Stimulated activated CD8-positive, alpha-beta memory T cell treated with anti-CD3 and anti-CD28 coated beads, Interleukin-2, amount 100 ng/mL, for 48 hours (primary cell): Measurements from ENCODE around the gene ATRN.

Experiments used
- DNase-seq, 2 donors: peaks; one replicate each; pipeline ENCODE4 v3.0.0-alpha.2; 2020; ENCODE audit warnings: low read depth in 2 of 2

Gene ATRN

DNA sequence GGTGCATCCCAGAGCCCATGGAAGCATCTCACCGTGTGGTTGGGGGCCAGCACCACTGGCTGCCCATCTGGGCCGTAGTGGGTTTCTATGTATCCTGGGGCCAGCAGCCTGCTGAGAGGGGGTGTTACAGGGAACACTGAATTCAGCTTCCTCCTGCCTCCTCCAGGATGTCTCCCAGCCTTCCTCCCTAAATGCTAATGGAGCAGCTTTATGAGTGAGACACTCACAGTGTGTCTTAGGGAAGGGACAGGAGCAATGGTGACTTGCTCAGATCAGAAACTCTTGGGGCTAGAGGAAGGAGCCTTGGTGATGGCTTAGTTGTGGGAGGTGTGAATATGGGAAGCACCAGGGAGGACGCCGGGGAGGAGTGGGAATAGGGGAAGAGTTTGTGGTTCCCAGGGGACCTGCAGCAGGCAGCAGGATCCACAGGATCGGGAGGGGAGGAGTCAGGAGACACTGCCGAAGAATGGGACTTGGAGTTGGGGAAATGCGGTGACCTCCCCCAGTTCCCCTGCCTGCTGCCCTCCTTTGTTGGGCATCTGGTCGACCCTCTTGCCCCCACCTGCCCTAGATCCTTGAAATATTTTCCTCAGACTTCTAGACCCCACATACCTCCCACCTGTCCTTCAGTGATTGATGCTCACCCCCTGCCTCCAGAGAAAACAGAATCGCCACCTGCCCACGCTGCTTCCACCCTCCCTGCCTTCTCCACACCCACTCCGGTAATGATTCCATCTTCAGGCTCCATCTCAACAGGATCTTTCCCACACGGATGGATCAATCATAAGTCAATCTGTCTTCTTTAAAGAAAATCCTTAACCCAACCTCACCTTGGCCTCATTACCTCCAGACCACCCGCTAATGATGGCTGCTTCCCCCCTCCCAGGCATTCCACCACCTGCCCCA, 204.4 kb downstream of the ATRN start:
- no peak for DNase-seq

- DNase-seq, result no peak
Observed at GRCh38 chr20:3677733-3678132, 206.9 kb downstream of the ATRN start.

GRCh38 chr20:3678198-3678597, 207.4 kb downstream of the ATRN start:
- DNase-seq, result no peak

GRCh38 chr20:3678856-3679720, 208.3 kb downstream of the ATRN start:
- DNase-seq, result no peak

GRCh38 chr20:3679749-3680700, 209.2 kb downstream of the ATRN start:
- DNase-seq, result no peak

GRCh38 chr20:3680701-3681351, 210.0 kb downstream of the ATRN start:
- no peak for DNase-seq

GRCh38 chr20:3681352-3681930, 210.6 kb downstream of the ATRN start:
- no peak for DNase-seq

GRCh38 chr20:3681931-3682781, 211.3 kb downstream of the ATRN start, which contains the start of gene ADAM33:
Gene ADAM33 (minus strand): TSS chr20:3682010. CDS start chr20:3682004, 6 bp downstream.
- DNase-seq, result no peak

DNA sequence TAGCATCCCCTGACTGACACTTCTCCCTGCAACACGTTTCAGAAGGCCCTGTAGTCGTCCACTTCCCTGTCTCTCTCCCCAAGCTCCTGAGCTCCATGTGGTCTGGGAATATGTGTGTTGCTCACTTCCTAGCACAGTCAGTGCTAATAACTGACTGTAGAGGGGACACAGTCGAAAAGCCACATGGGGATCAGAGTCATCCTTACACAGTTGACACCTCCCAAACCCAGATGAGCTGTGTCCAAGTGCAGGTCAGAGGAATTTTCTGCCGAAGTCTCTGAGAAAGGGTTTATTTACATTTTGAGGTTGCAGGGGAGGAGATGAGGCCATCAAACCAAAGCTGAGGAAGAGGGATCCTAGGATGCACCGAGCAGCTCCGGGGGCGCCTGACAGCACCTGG, 214.5 kb downstream of the ATRN start:
- no peak for DNase-seq

DNA sequence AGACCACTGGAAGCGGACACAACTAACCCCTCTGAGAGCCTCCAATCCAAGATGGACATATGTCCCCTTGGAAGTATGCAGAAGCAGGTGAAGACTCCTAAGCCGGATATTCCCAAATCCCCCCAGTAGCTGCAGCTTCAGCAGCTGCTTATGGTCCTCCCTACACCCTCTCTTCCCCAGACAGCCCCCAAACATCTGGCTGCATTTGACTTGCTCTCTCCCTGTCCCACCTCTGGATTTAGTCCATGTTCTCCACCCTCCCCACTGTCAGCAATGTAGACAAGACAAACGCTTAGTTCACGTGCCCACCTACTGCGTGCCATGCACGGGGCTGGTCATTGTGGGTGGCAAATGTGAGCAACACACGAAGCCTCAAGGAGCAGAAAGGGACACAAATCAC, 215.6 kb downstream of the ATRN start:
- no peak for DNase-seq

GRCh38 chr20:3686867-3687321, 216.1 kb downstream of the ATRN start:
- no peak for DNase-seq

DNA sequence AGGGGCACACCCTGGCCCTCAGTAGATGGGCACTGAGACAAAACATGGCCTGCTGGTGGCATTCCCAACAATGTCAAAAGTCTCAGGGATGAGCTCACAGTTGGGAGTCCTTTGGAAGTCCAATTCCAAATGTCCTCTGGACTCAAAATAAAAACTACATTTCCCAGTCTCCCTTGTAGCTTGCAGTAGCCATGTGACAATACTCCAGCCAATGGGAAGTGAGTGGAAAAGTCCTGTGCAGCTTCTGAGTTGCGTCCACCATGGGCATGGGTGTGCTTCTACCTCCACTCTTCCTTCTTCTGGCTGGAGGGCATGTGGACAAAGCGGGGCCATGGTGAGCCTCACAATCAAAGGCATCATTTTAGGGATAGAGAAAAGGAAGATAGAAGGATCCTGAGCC, 216.8 kb downstream of the ATRN start:
- DNase-seq, result no peak

- no peak for DNase-seq
Observed at GRCh38 chr20:3689978-3690377, 219.2 kb downstream of the ATRN start.

GRCh38 chr20:3690413-3690812, 219.6 kb downstream of the ATRN start:
- DNase-seq, result no peak

DNA sequence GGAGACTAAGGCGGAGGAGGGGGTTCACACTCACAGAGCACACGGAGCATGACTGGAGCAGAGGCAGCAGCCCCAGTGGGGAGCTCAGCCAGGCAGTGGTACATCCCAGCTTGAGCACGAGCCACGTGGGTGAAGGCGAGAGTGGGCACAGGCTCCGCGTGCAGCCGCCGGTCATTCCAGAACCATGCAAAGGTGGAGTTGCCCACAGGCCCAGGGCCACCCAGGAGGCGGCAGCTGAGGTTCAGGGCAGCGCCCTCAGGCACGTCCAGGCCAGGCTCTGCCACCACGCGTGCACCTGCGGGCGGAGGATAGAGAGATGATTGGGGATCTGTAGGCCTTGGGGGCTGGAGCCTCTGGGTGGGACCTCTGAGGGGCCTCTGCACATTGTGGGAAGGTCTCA, 220.5 kb downstream of the ATRN start:
- DNase-seq, result no peak

DNA sequence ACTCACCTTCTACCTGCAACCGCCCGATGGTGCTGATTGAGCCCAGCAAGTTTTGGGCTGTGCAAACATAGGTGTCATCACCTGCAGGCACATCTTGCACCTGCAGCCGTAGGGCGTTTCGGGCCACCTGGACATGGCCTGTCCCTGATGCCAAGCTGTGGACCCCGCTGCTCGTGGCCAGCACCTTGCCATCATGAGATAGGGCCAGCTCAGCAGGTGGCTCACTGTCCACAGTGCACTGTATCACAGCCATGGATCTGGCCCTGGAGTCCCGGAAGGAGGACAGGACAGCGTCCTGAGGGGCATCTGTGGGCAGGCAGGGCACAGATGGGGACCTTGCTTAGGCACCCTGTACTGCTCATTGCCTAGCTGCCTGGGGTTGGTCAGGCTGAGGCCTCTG, 221.1 kb downstream of the ATRN start:
- no peak for DNase-seq

- no peak for DNase-seq
Observed at GRCh38 chr20:3692706-3693294, 222.0 kb downstream of the ATRN start.

DNA sequence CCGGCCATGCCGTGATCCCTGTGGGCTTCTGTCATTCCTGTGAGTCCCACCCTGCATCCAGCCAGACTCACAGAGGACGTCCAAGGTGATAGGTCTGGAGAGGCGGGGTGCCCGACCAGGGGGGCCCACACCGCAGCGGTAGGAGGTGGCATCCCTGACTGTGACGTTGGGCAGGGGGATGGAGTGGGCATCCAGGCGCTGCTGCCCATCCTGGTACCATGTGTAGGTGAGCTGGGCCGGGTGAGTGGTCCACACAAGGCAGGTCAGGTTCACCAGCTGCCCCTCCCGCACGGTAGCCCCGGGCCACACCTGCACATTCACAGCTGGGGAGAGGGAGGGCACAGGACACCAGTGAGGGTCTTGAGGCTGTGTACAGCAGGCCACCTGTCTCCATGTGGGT, 222.6 kb downstream of the ATRN start:
- DNase-seq, result no peak

- DNase-seq, result no peak
Observed at GRCh38 chr20:3694864-3695263, 224.0 kb downstream of the ATRN start.
